ENCODE measurements around the gene CD200R1L.

- no peak for TF ChIP-seq CTCF (conservative IDR thresholded peaks at IDR 0.05; ENCODE audit: low read depth in 2 of 2)
- no peak for TF ChIP-seq POLR2AphosphoS5 (IDR thresholded peaks at IDR 0.05; ENCODE audit: low read depth)
- TF ChIP-seq EZH2 (IDR thresholded peaks at IDR 0.05; ENCODE audit: low read depth, unreplicated experiment) = no peak
- TF ChIP-seq, protein P1, sequence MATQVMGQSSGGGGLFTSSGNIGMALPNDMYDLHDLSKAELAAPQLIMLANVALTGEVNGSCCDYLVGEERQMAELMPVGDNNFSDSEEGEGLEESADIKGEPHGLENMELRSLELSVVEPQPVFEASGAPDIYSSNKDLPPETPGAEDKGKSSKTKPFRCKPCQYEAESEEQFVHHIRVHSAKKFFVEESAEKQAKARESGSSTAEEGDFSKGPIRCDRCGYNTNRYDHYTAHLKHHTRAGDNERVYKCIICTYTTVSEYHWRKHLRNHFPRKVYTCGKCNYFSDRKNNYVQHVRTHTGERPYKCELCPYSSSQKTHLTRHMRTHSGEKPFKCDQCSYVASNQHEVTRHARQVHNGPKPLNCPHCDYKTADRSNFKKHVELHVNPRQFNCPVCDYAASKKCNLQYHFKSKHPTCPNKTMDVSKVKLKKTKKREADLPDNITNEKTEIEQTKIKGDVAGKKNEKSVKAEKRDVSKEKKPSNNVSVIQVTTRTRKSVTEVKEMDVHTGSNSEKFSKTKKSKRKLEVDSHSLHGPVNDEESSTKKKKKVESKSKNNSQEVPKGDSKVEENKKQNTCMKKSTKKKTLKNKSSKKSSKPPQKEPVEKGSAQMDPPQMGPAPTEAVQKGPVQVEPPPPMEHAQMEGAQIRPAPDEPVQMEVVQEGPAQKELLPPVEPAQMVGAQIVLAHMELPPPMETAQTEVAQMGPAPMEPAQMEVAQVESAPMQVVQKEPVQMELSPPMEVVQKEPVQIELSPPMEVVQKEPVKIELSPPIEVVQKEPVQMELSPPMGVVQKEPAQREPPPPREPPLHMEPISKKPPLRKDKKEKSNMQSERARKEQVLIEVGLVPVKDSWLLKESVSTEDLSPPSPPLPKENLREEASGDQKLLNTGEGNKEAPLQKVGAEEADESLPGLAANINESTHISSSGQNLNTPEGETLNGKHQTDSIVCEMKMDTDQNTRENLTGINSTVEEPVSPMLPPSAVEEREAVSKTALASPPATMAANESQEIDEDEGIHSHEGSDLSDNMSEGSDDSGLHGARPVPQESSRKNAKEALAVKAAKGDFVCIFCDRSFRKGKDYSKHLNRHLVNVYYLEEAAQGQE (IDR thresholded peaks at IDR 0.05; ENCODE audit: unreplicated experiment) = no peak
- no peak for TF ChIP-seq CREB1 (CRISPR knock-in tag; IDR thresholded peaks at IDR 0.05; ENCODE audit: low read depth)
- TF ChIP-seq JUNB (IDR thresholded peaks at IDR 0.05; ENCODE audit: unreplicated experiment) = no peak
- TF ChIP-seq, protein P2, sequence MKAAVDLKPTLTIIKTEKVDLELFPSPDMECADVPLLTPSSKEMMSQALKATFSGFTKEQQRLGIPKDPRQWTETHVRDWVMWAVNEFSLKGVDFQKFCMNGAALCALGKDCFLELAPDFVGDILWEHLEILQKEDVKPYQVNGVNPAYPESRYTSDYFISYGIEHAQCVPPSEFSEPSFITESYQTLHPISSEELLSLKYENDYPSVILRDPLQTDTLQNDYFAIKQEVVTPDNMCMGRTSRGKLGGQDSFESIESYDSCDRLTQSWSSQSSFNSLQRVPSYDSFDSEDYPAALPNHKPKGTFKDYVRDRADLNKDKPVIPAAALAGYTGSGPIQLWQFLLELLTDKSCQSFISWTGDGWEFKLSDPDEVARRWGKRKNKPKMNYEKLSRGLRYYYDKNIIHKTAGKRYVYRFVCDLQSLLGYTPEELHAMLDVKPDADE (IDR thresholded peaks at IDR 0.05) = no peak
- TF ChIP-seq STAT1 (IDR thresholded peaks at IDR 0.05; ENCODE audit: unreplicated experiment) = no peak
- no peak for TF ChIP-seq EZH2phosphoT487 (IDR thresholded peaks at IDR 0.05; ENCODE audit: unreplicated experiment)
- TF ChIP-seq ZNF114 (CRISPR knock-in tag; IDR thresholded peaks at IDR 0.05) = no peak
- TF ChIP-seq NANOG (IDR thresholded peaks at IDR 0.05; ENCODE audit: borderline replicate concordance) = no peak
- no peak for TF ChIP-seq ZNF331 (CRISPR knock-in tag; IDR thresholded peaks at IDR 0.05; ENCODE audit: low read depth)
These were observed 9.2 kb upstream of the CD200R1L start for GRCh38 chr3:112855883-112856282.
